Measurements from ENCODE around the gene CACNG8.
"Not testable (repeated sequence)": the region's sequence is repeated elsewhere in the genome, so short reads cannot be mapped to it uniquely, and the experiment has no call there.

Gene CACNG8

GRCh38 chr19:54029930-54030490 lies 67.3 kb downstream of the CACNG8 start:
- TF ChIP-seq CTCF (conservative IDR thresholded peaks at IDR 0.05; ENCODE audit: low read length) (peak; percentile 73), EZH2phosphoT487 (IDR thresholded peaks at IDR 0.05; ENCODE audit: borderline replicate concordance) (no peak)
- H3K9me3 ChIP-seq (ENCODE audit: insufficient read depth, low read depth, low read length) = no peaks in the 10 kb centered on the region
- no peaks in the 10 kb centered on the region for H3F3A ChIP-seq (ENCODE audit: low read depth)
- no peaks in the 10 kb centered on the region for H3K4me1 ChIP-seq (ENCODE audit: insufficient read depth, low read length, poor library complexity, severe bottlenecking)
- no peak overlapping the region for H3K9ac ChIP-seq (ENCODE audit: low read depth, low read length, poor library complexity, severe bottlenecking)
- H3K36me3 ChIP-seq (ENCODE audit: insufficient read depth, low read length) = no peaks in the 10 kb centered on the region
- H3K27me3 ChIP-seq (ENCODE audit: insufficient read depth, low read length, poor library complexity, severe bottlenecking) = no peaks in the 10 kb centered on the region
- H2AFZ ChIP-seq (ENCODE audit: low read length) = no peak overlapping the region
- no peaks in the 10 kb centered on the region for H3K79me2 ChIP-seq (ENCODE audit: insufficient read depth, low read length)
- no peak overlapping the region for H3K4me2 ChIP-seq (ENCODE audit: low read depth, low read length, poor library complexity, severe bottlenecking)
- H4K20me1 ChIP-seq (ENCODE audit: insufficient read depth, low read length, poor library complexity, severe bottlenecking) = no peaks in the 10 kb centered on the region
- H3K9me2 ChIP-seq (replicated peaks; ENCODE audit: low read depth, low read length) = no peaks in the 10 kb centered on the region
- H3K4me3 ChIP-seq (ENCODE audit: low read length, poor library complexity, severe bottlenecking) = no peak overlapping the region

DNA sequence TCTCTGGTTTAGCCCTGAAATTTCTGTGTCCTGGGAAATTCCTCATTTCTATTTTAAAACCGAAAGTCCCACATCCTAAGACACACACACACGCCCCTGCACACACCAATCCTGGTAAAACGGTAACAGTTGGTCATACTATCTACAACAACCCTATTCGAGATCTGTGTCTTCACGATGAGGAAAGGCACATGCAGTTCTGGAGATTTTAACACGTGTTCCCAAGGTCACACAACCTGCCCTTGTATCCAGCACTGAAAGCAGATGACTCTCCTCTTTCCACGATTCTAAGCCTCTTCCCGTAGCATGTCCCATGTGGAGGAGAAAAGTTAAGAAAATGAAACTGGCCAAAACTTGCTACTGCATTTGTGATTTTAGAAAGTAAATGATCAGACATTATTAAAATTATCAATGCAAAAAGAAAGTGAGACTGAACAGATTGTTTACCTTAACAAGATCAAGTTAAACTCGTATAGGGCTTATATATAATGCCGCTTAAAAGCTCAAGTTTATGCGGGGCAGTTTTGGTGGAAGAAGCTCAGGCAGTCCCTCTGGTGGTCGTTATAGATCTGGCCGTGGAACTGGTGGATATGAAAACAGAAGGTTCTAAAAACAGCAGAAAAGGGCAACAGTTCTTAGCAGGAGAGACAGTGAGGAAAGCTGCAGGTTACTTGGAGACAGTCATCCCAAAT lies 68.3 kb downstream of the CACNG8 start:
- Histone ChIP-seq H3K36me3 (ENCODE audit: insufficient read depth, low read length) (no peaks in the 10 kb centered on the region), H2AFZ (ENCODE audit: low read length) (peak overlapping the region; percentile 71), H3K4me1 (ENCODE audit: insufficient read depth, low read length, poor library complexity, severe bottlenecking) (no peaks in the 10 kb centered on the region), H3K4me2 (ENCODE audit: low read depth, low read length, poor library complexity, severe bottlenecking) (peak overlapping the region; percentile 50), H3K79me2 (ENCODE audit: insufficient read depth, low read length) (no peaks in the 10 kb centered on the region), H3K9ac (ENCODE audit: low read depth, low read length, poor library complexity, severe bottlenecking) (no peak overlapping the region), H3F3A (ENCODE audit: low read depth) (no peaks in the 10 kb centered on the region), H3K9me2 (replicated peaks; ENCODE audit: low read depth, low read length) (no peaks in the 10 kb centered on the region), H3K27me3 (ENCODE audit: insufficient read depth, low read length, poor library complexity, severe bottlenecking) (no peaks in the 10 kb centered on the region), H3K4me3 (ENCODE audit: low read length, poor library complexity, severe bottlenecking) (peak overlapping the region; percentile 32), H4K20me1 (ENCODE audit: insufficient read depth, low read length, poor library complexity, severe bottlenecking) (no peaks in the 10 kb centered on the region), H3K9me3 (ENCODE audit: insufficient read depth, low read depth, low read length) (no peaks in the 10 kb centered on the region)
- TF ChIP-seq EZH2phosphoT487 (IDR thresholded peaks at IDR 0.05; ENCODE audit: borderline replicate concordance) (no peak), CTCF (conservative IDR thresholded peaks at IDR 0.05; ENCODE audit: low read length) (peak; percentile 63)

DNA sequence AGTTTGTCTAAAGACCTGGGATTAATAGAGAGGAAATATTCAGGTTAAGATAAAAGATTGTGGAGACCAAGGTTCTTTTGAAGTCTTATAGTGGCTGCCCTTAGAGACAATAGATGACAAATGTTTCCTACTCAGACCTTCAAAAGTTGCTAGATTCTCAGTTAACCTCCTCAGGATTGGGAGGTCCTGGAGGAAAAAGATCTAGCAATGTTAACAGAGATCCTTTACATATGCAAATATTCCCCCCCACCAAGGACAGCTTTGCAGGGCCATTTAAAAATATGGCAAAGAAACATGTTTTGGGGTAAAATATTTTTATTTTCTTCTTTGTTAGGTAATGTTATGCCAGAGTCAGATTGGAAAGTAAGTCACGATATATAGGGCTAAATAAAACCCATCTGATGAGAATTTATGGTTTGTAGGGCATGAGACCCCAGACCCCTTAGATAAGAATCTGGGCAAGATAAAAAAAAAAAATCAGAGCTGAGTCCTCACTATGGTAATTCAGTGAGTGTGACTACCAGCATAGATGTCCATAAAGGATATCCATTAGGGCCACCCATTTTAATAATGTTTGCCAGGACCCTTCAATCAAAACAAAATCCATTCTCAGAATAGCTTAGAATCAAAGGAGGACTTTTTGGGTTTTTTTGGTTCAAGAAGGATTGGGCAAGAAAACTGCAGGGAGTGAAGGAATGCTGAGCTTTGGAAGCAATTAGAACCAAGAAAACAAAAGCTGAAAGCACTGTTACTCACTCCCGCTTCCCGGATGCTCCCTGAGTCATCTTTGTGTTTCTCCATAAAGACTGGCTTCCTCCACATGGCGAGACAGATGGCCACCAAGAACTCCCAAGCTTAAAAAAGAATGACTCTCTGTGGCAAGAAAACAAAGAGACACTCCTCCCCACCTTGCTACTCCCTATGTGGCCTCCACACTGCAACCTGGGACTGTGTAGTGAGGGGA lies 72.8 kb downstream of the CACNG8 start:
- no peaks in the 10 kb centered on the region for H3K27me3 ChIP-seq (ENCODE audit: insufficient read depth, low read length, poor library complexity, severe bottlenecking)
- no peaks in the 10 kb centered on the region for H3K79me2 ChIP-seq (ENCODE audit: insufficient read depth, low read length)
- no peaks in the 10 kb centered on the region for H3K36me3 ChIP-seq (ENCODE audit: insufficient read depth, low read length)
- no peaks in the 10 kb centered on the region for H3K9me3 ChIP-seq (ENCODE audit: insufficient read depth, low read depth, low read length)
- H3K9ac ChIP-seq (ENCODE audit: low read depth, low read length, poor library complexity, severe bottlenecking) = no peak overlapping the region
- no peaks in the 10 kb centered on the region for H3K4me1 ChIP-seq (ENCODE audit: insufficient read depth, low read length, poor library complexity, severe bottlenecking)
- H3K4me3 ChIP-seq (ENCODE audit: low read length, poor library complexity, severe bottlenecking) = no peak overlapping the region
- H4K20me1 ChIP-seq (ENCODE audit: insufficient read depth, low read length, poor library complexity, severe bottlenecking) = no peaks in the 10 kb centered on the region
- H3K4me2 ChIP-seq (ENCODE audit: low read depth, low read length, poor library complexity, severe bottlenecking) = no peak overlapping the region
- TF ChIP-seq CTCF (conservative IDR thresholded peaks at IDR 0.05; ENCODE audit: low read length) (no peak), EZH2phosphoT487 (IDR thresholded peaks at IDR 0.05; ENCODE audit: borderline replicate concordance) (no peak)
- H3F3A ChIP-seq (ENCODE audit: low read depth) = no peaks in the 10 kb centered on the region
- H2AFZ ChIP-seq (ENCODE audit: low read length) = no peak overlapping the region
- no peaks in the 10 kb centered on the region for H3K9me2 ChIP-seq (replicated peaks; ENCODE audit: low read depth, low read length)

DNA sequence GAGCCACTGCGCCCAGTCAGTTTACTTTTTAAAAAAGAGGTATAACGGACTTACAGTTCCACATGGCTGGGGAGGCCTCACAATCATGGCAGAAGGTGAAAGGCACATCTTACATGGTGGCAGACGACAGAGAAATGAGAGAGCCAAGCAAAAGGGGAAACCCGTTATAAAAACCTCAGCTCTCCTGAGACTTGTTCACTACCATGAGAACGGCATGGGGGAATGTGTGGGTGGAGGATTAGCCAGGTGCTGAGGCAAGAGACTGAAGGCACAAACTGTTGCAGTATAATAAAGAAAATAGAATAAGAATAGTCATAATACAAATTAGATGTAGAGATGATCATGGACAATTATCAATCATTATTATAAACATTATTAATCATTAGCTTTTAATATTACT lies 73.8 kb downstream of the CACNG8 start:
- H3F3A ChIP-seq (ENCODE audit: low read depth); H3K4me1 ChIP-seq (ENCODE audit: insufficient read depth, low read length, poor library complexity, severe bottlenecking); H3K36me3 ChIP-seq (ENCODE audit: insufficient read depth, low read length); H2AFZ ChIP-seq (ENCODE audit: low read length); H3K9me3 ChIP-seq (ENCODE audit: insufficient read depth, low read depth, low read length); H3K9ac ChIP-seq (ENCODE audit: low read depth, low read length, poor library complexity, severe bottlenecking); H3K27me3 ChIP-seq (ENCODE audit: insufficient read depth, low read length, poor library complexity, severe bottlenecking); H4K20me1 ChIP-seq (ENCODE audit: insufficient read depth, low read length, poor library complexity, severe bottlenecking); H3K4me3 ChIP-seq (ENCODE audit: low read length, poor library complexity, severe bottlenecking); H3K79me2 ChIP-seq (ENCODE audit: insufficient read depth, low read length); H3K9me2 ChIP-seq (replicated peaks; ENCODE audit: low read depth, low read length); H3K4me2 ChIP-seq (ENCODE audit: low read depth, low read length, poor library complexity, severe bottlenecking): not testable (repeated sequence)

Measured in Loucy (cell line).